ENCODE measurements around the gene C1QTNF6.

DNA sequence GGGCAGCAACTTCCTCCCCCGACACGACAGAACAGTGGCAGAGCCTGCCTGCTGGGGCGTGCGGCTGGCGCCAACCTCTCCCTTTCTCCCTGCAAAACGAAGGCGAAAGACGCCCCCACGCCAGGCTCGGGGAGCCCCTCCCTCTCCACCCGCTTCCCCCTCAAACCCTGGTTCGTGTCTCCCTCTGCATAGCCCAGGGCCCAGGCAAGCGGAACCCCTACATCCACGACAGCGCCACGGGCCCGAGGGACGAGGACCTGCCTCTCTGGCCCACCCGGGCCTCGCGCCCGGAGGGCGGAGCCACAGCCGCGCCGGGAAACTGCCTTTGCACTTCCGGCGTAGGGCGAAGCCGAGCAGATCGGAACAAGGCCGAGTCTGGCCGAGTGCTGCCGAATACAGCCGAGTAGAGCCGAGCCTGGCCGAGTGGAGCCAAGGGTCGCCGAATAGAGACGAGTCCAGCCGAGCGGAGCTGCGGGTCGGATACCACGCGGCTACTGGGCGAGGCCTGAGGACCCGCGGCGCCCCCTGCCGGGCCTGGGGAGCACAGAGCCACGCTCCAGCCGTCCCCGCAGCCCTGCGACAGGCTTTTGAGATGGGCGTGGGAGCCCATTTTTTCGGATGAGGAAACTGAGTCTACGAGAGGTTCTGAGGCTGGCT lies 11.2 kb upstream of the C1QTNF6 start:
- TF ChIP-seq, protein P1, sequence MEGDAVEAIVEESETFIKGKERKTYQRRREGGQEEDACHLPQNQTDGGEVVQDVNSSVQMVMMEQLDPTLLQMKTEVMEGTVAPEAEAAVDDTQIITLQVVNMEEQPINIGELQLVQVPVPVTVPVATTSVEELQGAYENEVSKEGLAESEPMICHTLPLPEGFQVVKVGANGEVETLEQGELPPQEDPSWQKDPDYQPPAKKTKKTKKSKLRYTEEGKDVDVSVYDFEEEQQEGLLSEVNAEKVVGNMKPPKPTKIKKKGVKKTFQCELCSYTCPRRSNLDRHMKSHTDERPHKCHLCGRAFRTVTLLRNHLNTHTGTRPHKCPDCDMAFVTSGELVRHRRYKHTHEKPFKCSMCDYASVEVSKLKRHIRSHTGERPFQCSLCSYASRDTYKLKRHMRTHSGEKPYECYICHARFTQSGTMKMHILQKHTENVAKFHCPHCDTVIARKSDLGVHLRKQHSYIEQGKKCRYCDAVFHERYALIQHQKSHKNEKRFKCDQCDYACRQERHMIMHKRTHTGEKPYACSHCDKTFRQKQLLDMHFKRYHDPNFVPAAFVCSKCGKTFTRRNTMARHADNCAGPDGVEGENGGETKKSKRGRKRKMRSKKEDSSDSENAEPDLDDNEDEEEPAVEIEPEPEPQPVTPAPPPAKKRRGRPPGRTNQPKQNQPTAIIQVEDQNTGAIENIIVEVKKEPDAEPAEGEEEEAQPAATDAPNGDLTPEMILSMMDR (IDR thresholded peaks at IDR 0.05) = peak; percentile 94 to 98 (median 95)
- peak; percentile 94 for TF ChIP-seq POLR2A (IDR thresholded peaks at IDR 0.05)

Measured in testis (tissue), 2 donors.